ENCODE data around the gene TNFAIP8. TPM values are rescaled to one million over a fixed set of nuclear protein-coding genes. Genes with fewer than 3 reads are reported as not detected.

The TNFAIP8 gene
- total RNA-seq, 5 donors from 2014 or later (not counting 1 experiment from before 2014, with no cell fraction given): 128 to 145 (median 135) TPM

- peaks cover 23% of the 10 kb centered on the region for H3K36me3 Mint-ChIP-seq
- DNase-seq (no peak), ATAC-seq (replicated peaks in 1 of 4) (no peak)
- CTCF ChIA-PET: interaction anchor here in 1 of 2 donors (0.9 to 3.4 kb wide), 3 partner anchors 27 to 59 kb away, joined by 3 to 36 read pairs (median 6); no protein-coding TSS in a partner anchor
- 96% methylated on average over 4 of the region's 6 CpGs for WGBS (ENCODE audit: insufficient coverage)
- peaks cover 94 to 96% (median 96%) of the 10 kb centered on the region in 3 donors for H3K4me1 Mint-ChIP-seq
- POLR2A ChIA-PET: interaction anchor here in 1 of 2 donors (0.8 kb wide), 1 partner anchor 20 kb away, joined by 3 read pairs; no protein-coding TSS in a partner anchor
- H3K9me3 Mint-ChIP-seq: no peaks in the 10 kb centered on the region
- peak overlapping the region in 2 of 3 donors; percentile 77 to 89 for H3K4me3 Mint-ChIP-seq
- no peaks in the 10 kb centered on the region for H3K27me3 Mint-ChIP-seq
- no peaks in the 10 kb centered on the region for H3K27me3 ChIP-seq (replicated peaks in 1 of 2; ENCODE audit: control insufficient read depth in 2 of 2, extremely low read depth in 1 of 2, insufficient read depth in 2 of 2, low read length in 1 of 2)
- H3K9me3 ChIP-seq: no peaks in the 10 kb centered on the region
- H3K27ac Mint-ChIP-seq: peak overlapping the region; percentile 95 to 98
- no peak overlapping the region for H3K4me3 ChIP-seq (ENCODE audit: control insufficient read depth in 1 of 2, extremely low read depth in 1 of 2, low read length in 1 of 2)
- peaks cover 81 to 89% of the 10 kb centered on the region in 2 experiments for H3K4me1 ChIP-seq (ENCODE audit: control insufficient read depth in 1 of 2, extremely low read depth in 1 of 2, insufficient read depth in 2 of 2, low read length in 2 of 2)
- peak overlapping the region; percentile 91 for H3K27ac ChIP-seq (ENCODE audit: low read length)
- peaks cover 0 to 19% of the 10 kb centered on the region in 2 donors for H3K36me3 ChIP-seq (ENCODE audit: control insufficient read depth in 2 of 2, extremely low read depth in 1 of 2, insufficient read depth in 1 of 2, low read length in 1 of 2)
Measured at GRCh38 chr5:119343052-119343451, 12.8 kb upstream of the TNFAIP8 start.

- Mint-ChIP-seq H3K27ac (peak overlapping the region; percentile 71 to 85), H3K4me1 (peaks cover 94 to 96% (median 96%) of the 10 kb centered on the region in 3 donors), H3K9me3 (no peaks in the 10 kb centered on the region), H3K4me3 (peak overlapping the region in 1 of 3 donors; percentile 89), H3K36me3 (peaks cover 28% of the 10 kb centered on the region), H3K27me3 (no peaks in the 10 kb centered on the region)
- no peaks in the 10 kb centered on the region for H3K9me3 ChIP-seq
- H3K27ac ChIP-seq (ENCODE audit: low read length): peak overlapping the region; percentile 91
- CTCF ChIA-PET: interaction anchor here (0.6 to 0.9 kb wide), 4 partner anchors 20 to 59 kb away, joined by 3 to 6 read pairs (median 4); no protein-coding TSS in a partner anchor
- 0% methylated on average over 1 of the region's 3 CpGs for WGBS (ENCODE audit: insufficient coverage)
- no peaks in the 10 kb centered on the region for H3K27me3 ChIP-seq (replicated peaks in 1 of 2; ENCODE audit: control insufficient read depth in 2 of 2, extremely low read depth in 1 of 2, insufficient read depth in 2 of 2, low read length in 1 of 2)
- DNase-seq: peak in 1 of 35 experiments; percentile 27
- no peak overlapping the region for H3K4me3 ChIP-seq (ENCODE audit: control insufficient read depth in 1 of 2, extremely low read depth in 1 of 2, low read length in 1 of 2)
- POLR2A ChIA-PET: interaction anchor here (0.8 to 1.1 kb wide), 3 partner anchors 14 to 19 kb away, joined by 3 to 4 read pairs (median 3); no protein-coding TSS in a partner anchor
- peaks cover 79 to 83% of the 10 kb centered on the region in 2 experiments for H3K4me1 ChIP-seq (ENCODE audit: control insufficient read depth in 1 of 2, extremely low read depth in 1 of 2, insufficient read depth in 2 of 2, low read length in 2 of 2)
- ATAC-seq (replicated peaks in 1 of 4): peak in 2 of 4 experiments; percentile 4 to 6
- H3K36me3 ChIP-seq (ENCODE audit: control insufficient read depth in 2 of 2, extremely low read depth in 1 of 2, insufficient read depth in 1 of 2, low read length in 1 of 2): peaks cover 0 to 19% of the 10 kb centered on the region in 2 donors
Measured at GRCh38 chr5:119343766-119344165, 12.1 kb upstream of the TNFAIP8 start.

GRCh38 chr5:119344231-119344630, 11.6 kb upstream of the TNFAIP8 start:
- H3K27ac Mint-ChIP-seq: peak overlapping the region; percentile 71 to 85
- H3K4me3 Mint-ChIP-seq: peak overlapping the region in 2 of 3 donors; percentile 1 to 89
- POLR2A ChIA-PET: interaction anchor here in 1 of 2 donors (1.0 to 1.1 kb wide), 2 partner anchors 13 to 17 kb away, joined by 3 to 4 read pairs; no protein-coding TSS in a partner anchor
- no peaks in the 10 kb centered on the region for H3K27me3 Mint-ChIP-seq
- CTCF ChIA-PET: interaction anchor here (0.6 to 0.9 kb wide), 4 partner anchors 21 to 58 kb away, joined by 3 to 6 read pairs (median 4); no protein-coding TSS in a partner anchor
- DNase-seq (no peak), ATAC-seq (replicated peaks in 1 of 4) (no peak)
- WGBS (ENCODE audit: insufficient coverage): 0% methylated on average over 1 of the region's 2 CpGs
- peak overlapping the region; percentile 91 for H3K27ac ChIP-seq (ENCODE audit: low read length)
- peaks cover 32% of the 10 kb centered on the region for H3K36me3 Mint-ChIP-seq
- peaks cover 77 to 83% of the 10 kb centered on the region in 2 experiments for H3K4me1 ChIP-seq (ENCODE audit: control insufficient read depth in 1 of 2, extremely low read depth in 1 of 2, insufficient read depth in 2 of 2, low read length in 2 of 2)
- H3K4me1 Mint-ChIP-seq: peaks cover 94 to 96% (median 96%) of the 10 kb centered on the region in 3 donors
- H3K36me3 ChIP-seq (ENCODE audit: control insufficient read depth in 2 of 2, extremely low read depth in 1 of 2, insufficient read depth in 1 of 2, low read length in 1 of 2): peaks cover 0 to 19% of the 10 kb centered on the region in 2 donors
- no peaks in the 10 kb centered on the region for H3K9me3 ChIP-seq
- H3K4me3 ChIP-seq (ENCODE audit: control insufficient read depth in 1 of 2, extremely low read depth in 1 of 2, low read length in 1 of 2): no peak overlapping the region
- no peaks in the 10 kb centered on the region for H3K9me3 Mint-ChIP-seq
- H3K27me3 ChIP-seq (replicated peaks in 1 of 2; ENCODE audit: control insufficient read depth in 2 of 2, extremely low read depth in 1 of 2, insufficient read depth in 2 of 2, low read length in 1 of 2): no peaks in the 10 kb centered on the region

- ChIA-PET POLR2A (interaction anchor here (0.6 to 1.1 kb wide), 6 partner anchors 12 to 111 kb away, joined by 3 to 8 read pairs (median 4); no protein-coding TSS in a partner anchor), CTCF (interaction anchor here (0.6 to 1.8 kb wide), 5 partner anchors 10 to 66 kb away, joined by 3 to 6 read pairs (median 5); partner anchors contain the start of gene TNFAIP8 (in 1 of the 2))
- H3K4me3 ChIP-seq (ENCODE audit: control insufficient read depth in 1 of 2, extremely low read depth in 1 of 2, low read length in 1 of 2): no peak overlapping the region
- no CpG with 5 or more reads among the region's 3 CpGs for WGBS (ENCODE audit: insufficient coverage)
- no peaks in the 10 kb centered on the region for H3K27me3 ChIP-seq (replicated peaks in 1 of 2; ENCODE audit: control insufficient read depth in 2 of 2, extremely low read depth in 1 of 2, insufficient read depth in 2 of 2, low read length in 1 of 2)
- H3K4me3 Mint-ChIP-seq: peak overlapping the region; percentile 17 to 50 (median 23)
- H3K9me3 ChIP-seq: no peaks in the 10 kb centered on the region
- DNase-seq: no peak
- peak overlapping the region; percentile 78 to 85 for H3K27ac Mint-ChIP-seq
- H3K4me1 ChIP-seq (ENCODE audit: control insufficient read depth in 1 of 2, extremely low read depth in 1 of 2, insufficient read depth in 2 of 2, low read length in 2 of 2): peaks cover 68 to 71% of the 10 kb centered on the region in 2 experiments
- no peaks in the 10 kb centered on the region for H3K27me3 Mint-ChIP-seq
- peaks cover 0 to 19% of the 10 kb centered on the region in 2 donors for H3K36me3 ChIP-seq (ENCODE audit: control insufficient read depth in 2 of 2, extremely low read depth in 1 of 2, insufficient read depth in 1 of 2, low read length in 1 of 2)
- peaks cover 94 to 96% (median 96%) of the 10 kb centered on the region in 3 donors for H3K4me1 Mint-ChIP-seq
- ATAC-seq (replicated peaks in 1 of 4): no peak
- no peaks in the 10 kb centered on the region for H3K9me3 Mint-ChIP-seq
- H3K27ac ChIP-seq (ENCODE audit: low read length): peak overlapping the region; percentile 91
- H3K36me3 Mint-ChIP-seq: peaks cover 36% of the 10 kb centered on the region
Measured at GRCh38 chr5:119345861-119346260, 10.0 kb upstream of the TNFAIP8 start.

GRCh38 chr5:119346394-119346793, 9.4 kb upstream of the TNFAIP8 start:
- Mint-ChIP-seq H3K9me3 (no peaks in the 10 kb centered on the region), H3K27ac (peak overlapping the region; percentile 78 to 85), H3K4me3 (peak overlapping the region; percentile 17 to 50 (median 23)), H3K36me3 (peaks cover 36% of the 10 kb centered on the region), H3K4me1 (peaks cover 92 to 96% (median 94%) of the 10 kb centered on the region in 3 donors), H3K27me3 (no peaks in the 10 kb centered on the region)
- ChIA-PET CTCF (interaction anchor here (0.6 to 1.8 kb wide), 5 partner anchors 12 to 66 kb away, joined by 3 to 6 read pairs (median 4); no protein-coding TSS in a partner anchor), POLR2A (interaction anchor here (0.6 to 1.1 kb wide), 8 partner anchors 11 to 112 kb away, joined by 3 to 8 read pairs (median 4); no protein-coding TSS in a partner anchor)
- H3K27ac ChIP-seq (ENCODE audit: low read length): peak overlapping the region; percentile 91
- no CpG with 5 or more reads among the region's 2 CpGs for WGBS (ENCODE audit: insufficient coverage)
- ATAC-seq (replicated peaks in 1 of 4) (no peak), DNase-seq (no peak)
- H3K27me3 ChIP-seq (replicated peaks in 1 of 2; ENCODE audit: control insufficient read depth in 2 of 2, extremely low read depth in 1 of 2, insufficient read depth in 2 of 2, low read length in 1 of 2): no peaks in the 10 kb centered on the region
- H3K36me3 ChIP-seq (ENCODE audit: control insufficient read depth in 2 of 2, extremely low read depth in 1 of 2, insufficient read depth in 1 of 2, low read length in 1 of 2): peaks cover 0 to 19% of the 10 kb centered on the region in 2 donors
- no peaks in the 10 kb centered on the region for H3K9me3 ChIP-seq
- no peak overlapping the region for H3K4me3 ChIP-seq (ENCODE audit: control insufficient read depth in 1 of 2, extremely low read depth in 1 of 2, low read length in 1 of 2)
- H3K4me1 ChIP-seq (ENCODE audit: control insufficient read depth in 1 of 2, extremely low read depth in 1 of 2, insufficient read depth in 2 of 2, low read length in 2 of 2): peaks cover 65 to 66% of the 10 kb centered on the region in 2 experiments

GRCh38 chr5:119347574-119347973, 8.2 kb upstream of the TNFAIP8 start:
- Mint-ChIP-seq H3K36me3 (peaks cover 32% of the 10 kb centered on the region), H3K9me3 (no peaks in the 10 kb centered on the region), H3K4me1 (peaks cover 90 to 96% (median 91%) of the 10 kb centered on the region in 3 donors), H3K27me3 (no peaks in the 10 kb centered on the region), H3K27ac (peak overlapping the region; percentile 78 to 85), H3K4me3 (no peak overlapping the region)
- CTCF ChIA-PET: interaction anchor here (1.5 to 1.8 kb wide), 2 partner anchors 13 to 32 kb away, joined by 4 to 6 read pairs; no protein-coding TSS in a partner anchor
- Histone ChIP-seq H3K27me3 (replicated peaks in 1 of 2; ENCODE audit: control insufficient read depth in 2 of 2, extremely low read depth in 1 of 2, insufficient read depth in 2 of 2, low read length in 1 of 2) (no peaks in the 10 kb centered on the region), H3K9me3 (no peaks in the 10 kb centered on the region), H3K4me3 (ENCODE audit: control insufficient read depth in 1 of 2, extremely low read depth in 1 of 2, low read length in 1 of 2) (no peak overlapping the region), H3K27ac (ENCODE audit: low read length) (no peak overlapping the region), H3K4me1 (ENCODE audit: control insufficient read depth in 1 of 2, extremely low read depth in 1 of 2, insufficient read depth in 2 of 2, low read length in 2 of 2) (peaks cover 58 to 62% of the 10 kb centered on the region in 2 experiments), H3K36me3 (ENCODE audit: control insufficient read depth in 2 of 2, extremely low read depth in 1 of 2, insufficient read depth in 1 of 2, low read length in 1 of 2) (peaks cover 0 to 17% of the 10 kb centered on the region in 2 donors)
- WGBS (ENCODE audit: insufficient coverage): no CpG with 5 or more reads among the region's 1 CpG
- DNase-seq (no peak), ATAC-seq (replicated peaks in 1 of 4) (no peak)
- POLR2A ChIA-PET: interaction anchor here in 1 of 2 donors (1.2 kb wide), 1 partner anchor 57 kb away, joined by 3 read pairs; no protein-coding TSS in a partner anchor
